Fibroblast of the conjunctiva (primary cell): ENCODE results near the gene INO80B.
A peak's percentile ranks its signal among the peaks of the same experiment; 100 is the strongest.
"Not testable (repeated sequence)": the region's sequence is repeated elsewhere in the genome, so short reads cannot be mapped to it uniquely, and the experiment has no call there.

ENCODE experiments used
- DNase-seq: peaks from one replicate; pipeline ENCODE4 v3.0.0-alpha.2; 2010; ENCODE audit warnings: low read depth

Gene INO80B

GRCh38 chr2:74454654-74455511, at the start of gene INO80B:
TSS of gene INO80B (plus strand) at chr2:74455087. CDS start at chr2:74455117, 30 bp downstream.
- DNase-seq: peak; percentile 93

DNA sequence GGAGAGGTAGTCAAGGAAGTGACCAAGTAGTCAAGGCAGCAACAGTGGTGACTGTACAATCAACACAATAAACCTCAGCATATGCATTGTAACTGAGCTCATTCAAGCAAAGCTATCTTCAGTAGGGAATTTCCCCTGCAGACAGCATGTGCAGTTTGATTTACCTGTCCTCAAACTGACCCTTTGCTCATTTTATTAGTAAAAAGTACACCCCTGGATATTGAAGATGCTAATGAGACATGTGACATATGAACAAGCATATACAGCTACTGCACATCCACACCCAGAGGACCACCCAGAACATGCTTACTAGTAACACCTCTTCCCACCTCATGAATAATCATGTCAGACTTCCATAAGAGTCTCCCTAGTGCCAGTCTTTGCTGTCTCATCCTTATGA, 48.9 kb upstream of the INO80B start:
- DNase-seq: no peak

GRCh38 chr2:74407682-74408081, 47.2 kb upstream of the INO80B start:
- DNase-seq: no peak

DNA sequence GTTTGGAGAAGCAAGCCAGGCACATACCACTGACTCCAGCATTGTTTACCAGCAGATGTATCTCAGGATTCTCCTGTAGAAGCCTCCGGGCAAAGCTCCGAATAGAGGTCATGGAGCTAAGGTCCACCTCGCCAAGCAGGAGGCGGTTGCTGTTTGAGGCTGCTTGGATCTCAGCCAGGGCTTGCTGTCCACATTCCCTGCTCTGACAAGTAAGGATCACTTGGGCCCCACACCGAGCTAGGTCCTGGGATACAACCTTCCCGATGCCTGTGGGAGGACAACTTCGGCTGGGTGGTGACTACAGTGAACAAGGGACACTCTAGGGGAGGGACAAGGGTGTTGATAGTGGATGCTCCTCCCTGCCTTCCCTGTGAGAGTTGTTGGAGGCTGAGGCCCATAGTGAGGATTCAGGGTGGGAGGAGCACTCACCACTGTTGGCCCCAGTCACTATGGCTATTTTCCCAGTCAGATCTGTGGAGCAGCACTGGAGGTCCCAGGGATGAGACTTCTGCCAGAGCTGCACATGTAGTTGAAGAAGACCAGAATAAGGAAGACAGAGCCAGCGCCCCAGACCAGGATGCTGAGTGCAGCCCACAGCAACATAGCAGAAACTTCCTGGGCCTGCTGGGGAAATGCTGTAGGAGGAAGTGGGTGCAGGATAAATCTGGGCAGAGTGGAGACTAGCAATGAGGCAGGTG, 41.7 kb upstream of the INO80B start:
- DNase-seq: no peak

- no peak for DNase-seq
These were observed 40.4 kb upstream of the INO80B start for GRCh38 chr2:74414441-74414840.

DNA sequence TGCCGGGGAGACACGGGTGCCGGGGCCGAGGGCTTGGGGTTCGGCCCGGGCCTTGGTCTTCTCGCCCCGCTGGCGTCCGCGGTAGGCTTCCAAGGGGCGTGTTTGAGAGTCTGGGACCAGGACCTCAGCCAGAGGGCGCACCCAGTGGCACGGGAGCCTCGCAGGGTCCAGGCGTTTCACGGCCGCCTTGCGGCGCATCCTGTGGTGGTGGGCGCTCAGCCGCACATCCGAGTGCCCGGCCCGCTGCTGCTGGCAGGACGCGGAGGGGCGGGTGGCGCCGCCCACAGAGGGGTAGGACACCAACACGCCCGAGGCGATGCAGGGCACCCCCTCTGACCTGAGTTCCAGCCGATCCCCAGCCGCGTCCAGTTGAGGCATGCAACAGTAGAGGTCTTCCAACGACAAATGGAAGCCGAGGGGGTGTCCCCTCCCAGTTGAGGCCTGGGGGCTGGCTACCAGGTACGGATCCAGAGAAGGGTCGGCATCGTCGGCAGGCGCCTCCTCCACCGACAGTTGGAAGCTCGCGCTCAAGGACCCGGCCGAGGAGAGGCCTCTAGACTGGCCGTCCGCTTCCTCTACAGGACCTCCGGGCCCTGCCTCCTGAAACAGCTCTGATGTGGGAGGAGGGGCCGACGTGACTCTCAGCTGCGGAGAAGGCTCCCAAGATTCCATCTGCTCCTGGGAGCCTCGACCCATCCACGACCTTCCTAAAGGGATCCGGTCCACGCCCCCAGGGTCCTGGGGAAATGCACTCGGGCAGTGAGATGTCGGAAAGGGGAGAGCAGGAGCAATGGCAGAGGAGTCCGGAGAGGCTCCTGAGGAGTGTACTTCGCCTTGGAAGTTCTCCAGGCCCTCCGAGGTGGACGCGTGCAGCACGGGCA, 39.8 kb upstream of the INO80B start:
- no peak for DNase-seq

DNA sequence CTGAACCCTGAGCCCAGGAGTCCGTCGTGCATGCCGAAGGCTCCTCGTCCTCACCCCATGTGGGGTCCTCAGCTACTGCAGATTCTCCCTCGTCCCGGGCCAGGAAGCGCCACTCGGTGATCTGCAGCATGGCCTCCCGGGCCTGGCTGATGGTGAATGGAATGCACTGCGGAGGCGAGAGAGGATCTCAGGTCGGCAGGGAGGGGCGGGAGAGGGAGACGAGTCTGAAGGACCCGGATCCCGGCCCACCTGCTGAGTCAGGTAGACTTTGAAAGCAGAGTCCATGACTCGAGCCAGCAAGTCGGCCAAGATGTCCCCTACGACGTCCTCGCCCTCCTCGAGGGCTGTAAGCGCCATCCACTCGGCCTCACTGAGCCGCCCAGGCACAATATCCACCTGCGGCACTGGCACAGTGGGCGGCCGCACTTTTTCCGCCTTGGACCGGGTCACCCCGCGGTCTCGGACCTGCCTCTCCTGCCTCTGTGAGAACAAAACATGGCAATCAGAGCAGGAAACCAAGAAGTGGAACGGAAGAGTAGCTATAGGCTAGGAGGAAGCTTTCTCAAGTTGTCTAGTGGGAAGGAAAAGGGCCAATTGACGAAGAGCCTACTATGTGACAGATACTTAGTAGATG, 39.0 kb upstream of the INO80B start:
- DNase-seq: no peak

GRCh38 chr2:74416778-74417177, 38.1 kb upstream of the INO80B start:
- no peak for DNase-seq

DNA sequence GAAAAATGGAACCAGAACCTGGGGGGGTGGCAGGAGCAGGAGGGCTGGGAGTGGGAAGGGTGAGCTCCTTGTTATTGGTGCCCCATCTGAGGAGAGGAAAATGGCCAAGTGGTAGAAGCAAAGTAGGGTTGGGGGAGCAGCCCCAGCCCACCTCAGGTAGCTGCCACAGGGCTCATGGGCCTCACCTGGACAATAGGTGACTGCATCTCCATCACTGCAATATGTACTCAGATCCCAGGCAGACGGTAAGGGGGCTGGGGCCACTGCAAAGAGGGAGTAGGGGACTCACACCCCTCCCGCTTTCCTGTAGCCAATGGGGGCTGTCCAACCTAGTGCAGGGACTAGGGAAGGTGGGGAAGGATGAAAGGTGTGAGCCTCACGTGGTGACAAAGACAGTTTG, 37.7 kb upstream of the INO80B start:
- DNase-seq: no peak

- DNase-seq: no peak
These were observed 37.1 kb upstream of the INO80B start for GRCh38 chr2:74417763-74418162.

GRCh38 chr2:74418312-74418711, 36.6 kb upstream of the INO80B start:
- DNase-seq: no peak

DNA sequence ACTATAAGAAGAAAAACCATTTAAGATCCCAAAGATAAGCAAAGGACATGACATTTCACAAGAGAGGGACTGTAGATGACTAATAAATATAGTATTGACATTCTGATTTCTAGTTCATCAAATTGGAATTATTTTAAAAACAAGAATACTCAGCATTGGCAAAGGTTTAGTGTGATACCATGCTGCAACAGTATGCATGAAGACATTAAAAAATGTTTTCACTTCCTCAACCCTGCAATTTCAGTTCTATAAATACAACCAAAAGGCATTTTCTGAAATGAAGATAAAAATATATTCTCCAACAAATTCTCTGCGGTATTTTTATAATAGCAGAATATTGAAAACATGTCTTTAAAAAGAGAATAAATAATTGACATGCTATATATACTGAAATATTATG, 35.5 kb upstream of the INO80B start:
- no peak for DNase-seq

GRCh38 chr2:74420006-74420405, 34.9 kb upstream of the INO80B start:
- no peak for DNase-seq

DNA sequence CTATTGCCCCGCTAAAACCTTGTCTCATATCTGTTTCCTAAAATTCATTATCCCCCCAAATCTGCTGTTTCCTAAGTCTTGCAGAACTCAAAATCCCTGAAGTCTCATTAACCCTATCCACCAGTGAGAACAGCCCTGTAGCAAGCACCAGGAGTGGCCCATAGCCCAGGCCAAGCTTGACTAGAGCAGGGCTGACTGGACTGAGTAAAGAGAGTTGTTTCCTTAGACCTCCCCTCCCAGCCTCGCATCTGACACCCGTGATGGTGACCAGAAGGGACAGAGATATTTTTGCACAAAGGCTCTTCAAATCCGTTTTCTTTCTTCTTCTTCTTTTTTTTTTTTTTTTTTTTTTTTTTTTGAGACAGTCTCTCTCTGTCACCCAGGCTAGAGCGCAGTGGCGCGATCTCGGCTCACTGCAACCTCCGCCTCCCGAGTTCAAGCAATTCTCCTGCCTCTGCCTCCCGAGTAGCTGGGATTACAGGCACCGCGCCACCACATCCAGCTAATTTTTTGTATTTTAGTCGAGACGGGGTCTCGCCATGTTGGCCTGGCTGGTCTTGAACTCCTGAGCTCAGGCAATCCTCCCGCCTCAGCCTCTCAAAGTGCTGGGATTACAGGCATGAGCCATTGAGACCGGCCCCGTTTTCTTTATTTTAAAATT, 34.3 kb upstream of the INO80B start:
- not testable (repeated sequence) for DNase-seq

DNA sequence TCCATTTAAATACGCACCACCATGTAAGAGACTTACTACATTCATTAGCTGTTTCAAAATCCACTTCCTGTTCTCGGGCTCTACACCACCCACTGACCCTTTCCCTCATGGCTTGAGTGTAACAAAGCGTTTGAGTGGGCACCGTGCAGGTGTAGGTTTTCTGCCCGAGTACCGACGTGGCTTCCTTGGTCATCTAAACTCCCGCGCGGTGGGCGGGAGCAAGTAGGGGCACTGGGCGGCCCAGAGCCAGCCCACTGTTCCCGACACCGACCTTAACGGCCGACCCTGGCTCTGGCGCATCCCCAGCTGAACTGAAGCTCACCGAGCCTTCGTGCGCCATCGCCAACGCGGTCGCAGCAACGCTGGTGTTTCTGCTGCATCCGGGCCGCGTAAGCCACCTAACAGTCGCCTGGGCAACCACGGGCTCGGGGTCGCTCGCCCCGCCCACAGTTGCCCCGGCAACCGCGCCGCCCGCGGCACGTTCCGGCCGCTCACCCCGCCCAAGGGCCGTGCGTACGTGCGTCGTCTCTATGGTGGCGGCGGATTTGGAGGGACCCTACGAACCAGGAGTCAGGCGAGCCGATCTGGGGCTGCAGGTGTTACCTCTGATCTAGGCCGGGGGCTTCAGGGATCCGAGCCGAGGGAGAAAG, 33.5 kb upstream of the INO80B start, which contains the start of the genes C2orf81 and WDR54:
TSS of gene C2orf81 (minus strand) at position 399 of the 650 bp plus-strand sequence. CDS start at position 340, 59 bp downstream.
TSS of gene WDR54 (plus strand) at position 510 of the 650 bp plus-strand sequence. CDS start 424 bp downstream, outside the sequence.
- peak; percentile 76 for DNase-seq

GRCh38 chr2:74423231-74424095, 31.4 kb upstream of the INO80B start:
- no peak for DNase-seq

DNA sequence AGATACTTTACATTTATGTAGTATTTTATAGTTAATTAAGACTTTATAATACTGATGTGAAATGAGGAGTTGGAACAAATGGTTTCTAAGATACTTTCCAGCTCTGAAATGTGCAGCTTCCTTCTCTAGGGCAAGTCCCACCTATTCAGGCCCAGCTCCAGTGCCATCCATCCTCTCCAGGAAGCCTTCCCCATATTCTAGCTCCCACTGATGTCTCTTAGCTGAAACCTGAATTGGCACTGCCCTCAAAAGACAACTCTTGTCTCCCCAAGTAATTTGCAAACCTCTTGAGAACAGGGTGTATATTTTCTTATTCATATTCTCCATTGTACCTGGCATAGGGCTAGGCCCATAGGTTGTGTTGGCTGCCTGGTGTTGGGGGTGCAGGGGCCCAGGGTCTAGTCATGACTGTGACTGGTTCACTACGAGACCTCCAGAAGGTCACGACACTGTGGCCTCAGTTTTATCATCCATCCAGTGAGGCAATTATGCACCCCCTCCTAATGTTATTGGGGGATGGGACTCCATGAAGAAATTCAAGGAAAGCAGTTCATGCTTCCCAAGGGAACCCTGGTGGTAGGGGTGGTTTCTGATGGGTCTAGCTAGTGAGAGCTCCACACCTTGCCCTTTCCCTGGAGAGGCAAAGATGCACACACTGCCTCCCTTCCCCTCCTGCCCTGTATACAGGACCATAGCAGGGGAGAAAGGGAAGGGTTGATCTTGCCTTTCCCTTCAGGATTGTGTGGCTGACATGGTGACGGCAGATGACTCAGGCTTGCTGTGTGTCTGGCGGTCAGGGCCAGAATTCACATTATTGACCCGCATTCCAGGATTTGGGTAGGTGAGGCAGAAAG, 30.5 kb upstream of the INO80B start:
- DNase-seq: no peak

DNA sequence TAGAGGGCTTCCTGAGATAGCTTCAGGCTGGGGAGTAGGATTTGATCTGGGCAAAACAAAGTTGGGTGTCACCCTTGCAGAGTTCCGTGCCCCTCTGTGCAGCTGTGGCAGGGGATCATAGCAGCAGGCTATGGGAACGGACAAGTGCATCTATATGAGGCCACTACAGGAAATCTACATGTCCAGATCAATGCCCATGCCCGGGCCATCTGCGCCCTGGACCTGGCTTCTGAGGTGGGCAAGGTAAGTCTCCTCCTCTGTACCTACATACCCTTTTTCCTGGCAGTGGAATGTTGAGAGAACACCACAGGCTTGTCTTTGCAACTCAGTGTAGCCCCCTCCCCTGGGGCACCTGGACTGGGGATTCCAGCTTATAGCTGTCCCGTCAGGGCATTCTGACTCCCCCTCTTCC, 29.9 kb upstream of the INO80B start:
- DNase-seq: no peak

DNA sequence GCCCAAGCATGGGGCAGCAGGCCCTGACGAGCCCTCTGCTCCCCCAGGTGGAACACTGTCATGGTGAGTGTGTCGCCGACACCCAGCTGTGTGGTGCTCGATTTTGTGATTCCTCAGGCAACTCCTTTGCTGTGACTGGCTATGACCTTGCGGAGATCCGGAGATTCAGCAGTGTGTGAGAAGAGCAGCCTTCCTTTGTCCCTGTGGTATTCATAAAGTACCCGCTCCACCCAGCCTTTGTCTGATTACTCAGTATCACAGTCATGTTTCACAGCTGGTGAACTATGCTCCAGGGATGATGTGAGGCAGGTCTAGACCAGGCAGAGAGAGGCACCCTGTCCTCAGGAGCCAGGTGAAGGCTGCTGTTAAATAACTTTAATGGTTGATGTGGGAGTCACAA, 29.4 kb upstream of the INO80B start:
- no peak for DNase-seq
